Nephron (organoid): Measurements from ENCODE around the gene CHST3.

Source experiments
- H3K27ac Mint-ChIP-seq, 3 experiments: 2 replicates each; pipeline ENCODE4 v1.8.0; 2020; ENCODE audit warnings: mixed read lengths in 3 of 3, mild to moderate bottlenecking in 2 of 3, moderate library complexity in 1 of 3
- H3K27me3 Mint-ChIP-seq: 2 replicates; pipeline ENCODE4 v1.8.0; 2021; ENCODE audit warnings: low read depth, mild to moderate bottlenecking, moderate library complexity, mixed read lengths
- H3K36me3 Mint-ChIP-seq: 2 replicates; pipeline ENCODE4 v1.8.0; 2020; ENCODE audit warnings: low read depth, mixed read lengths
- H3K4me1 Mint-ChIP-seq: 2 replicates; pipeline ENCODE4 v1.8.0; 2020; ENCODE audit warnings: mixed read lengths
- H3K4me3 Mint-ChIP-seq, 3 experiments: 2 replicates each; pipeline ENCODE4 v1.8.0; 2020; ENCODE audit warnings: mild to moderate bottlenecking in 3 of 3, mixed read lengths in 3 of 3, moderate library complexity in 2 of 3
- H3K9me3 Mint-ChIP-seq: 2 replicates; pipeline ENCODE4 v1.8.0; 2020; ENCODE audit warnings: mixed read lengths
- CTCF ChIP-seq, 3 experiments: fragments of 200-600 bp; sonication (generic); IDR thresholded peaks; one replicate each; pipeline ENCODE4 v1.5.0; 2021; ENCODE audit warnings: antibody characterized with exemption in 3 of 3; ENCODE audit not compliant: unreplicated experiment in 3 of 3

CHST3 gene

GRCh38 chr10:71989661-71990454 lies 25.7 kb downstream of the CHST3 start:
- H3K9me3 Mint-ChIP-seq = peaks cover 5% of the 10 kb centered on the region
- no peak overlapping the region for H3K4me3 Mint-ChIP-seq
- peak overlapping the region; percentile 3 to 84 (median 44) for H3K27ac Mint-ChIP-seq
- H3K36me3 Mint-ChIP-seq = peaks cover 8% of the 10 kb centered on the region
- H3K27me3 Mint-ChIP-seq = no peaks in the 10 kb centered on the region
- H3K4me1 Mint-ChIP-seq = peaks cover 41% of the 10 kb centered on the region
- no peak for TF ChIP-seq CTCF (IDR thresholded peaks at IDR 0.05; ENCODE audit: unreplicated experiment in 3 of 3)

GRCh38 chr10:71990706-71991269 lies 26.6 kb downstream of the CHST3 start:
- no peak overlapping the region for H3K4me3 Mint-ChIP-seq
- peaks cover 8% of the 10 kb centered on the region for H3K36me3 Mint-ChIP-seq
- H3K9me3 Mint-ChIP-seq = peaks cover 5% of the 10 kb centered on the region
- H3K4me1 Mint-ChIP-seq = peaks cover 37% of the 10 kb centered on the region
- H3K27ac Mint-ChIP-seq = peak overlapping the region in 1 of 3 experiments; percentile 17
- TF ChIP-seq CTCF (IDR thresholded peaks at IDR 0.05; ENCODE audit: unreplicated experiment in 3 of 3) = no peak
- H3K27me3 Mint-ChIP-seq = no peaks in the 10 kb centered on the region

GRCh38 chr10:71995449-71995848 lies 31.3 kb downstream of the CHST3 start:
- peak overlapping the region in 2 of 3 experiments; percentile 59 to 93 for H3K27ac Mint-ChIP-seq
- H3K27me3 Mint-ChIP-seq = no peaks in the 10 kb centered on the region
- no peak overlapping the region for H3K4me3 Mint-ChIP-seq
- H3K36me3 Mint-ChIP-seq = no peaks in the 10 kb centered on the region
- no peak for TF ChIP-seq CTCF (IDR thresholded peaks at IDR 0.05; ENCODE audit: unreplicated experiment in 3 of 3)
- peaks cover 47% of the 10 kb centered on the region for H3K4me1 Mint-ChIP-seq
- no peaks in the 10 kb centered on the region for H3K9me3 Mint-ChIP-seq

GRCh38 chr10:71995887-71996575 lies 31.8 kb downstream of the CHST3 start:
- H3K27me3 Mint-ChIP-seq = no peaks in the 10 kb centered on the region
- no peak overlapping the region for H3K4me3 Mint-ChIP-seq
- peaks cover 53% of the 10 kb centered on the region for H3K4me1 Mint-ChIP-seq
- peak overlapping the region; percentile 23 to 93 (median 61) for H3K27ac Mint-ChIP-seq
- H3K9me3 Mint-ChIP-seq = no peaks in the 10 kb centered on the region
- no peak for TF ChIP-seq CTCF (IDR thresholded peaks at IDR 0.05; ENCODE audit: unreplicated experiment in 3 of 3)
- no peaks in the 10 kb centered on the region for H3K36me3 Mint-ChIP-seq

GRCh38 chr10:71996592-71997371 lies 32.6 kb downstream of the CHST3 start:
- Mint-ChIP-seq H3K9me3 (no peaks in the 10 kb centered on the region), H3K36me3 (no peaks in the 10 kb centered on the region), H3K27ac (peak overlapping the region; percentile 23 to 93 (median 90)), H3K4me1 (peaks cover 54% of the 10 kb centered on the region), H3K27me3 (no peaks in the 10 kb centered on the region), H3K4me3 (peak overlapping the region in 1 of 3 experiments; percentile 25)
- TF ChIP-seq CTCF (IDR thresholded peaks at IDR 0.05; ENCODE audit: unreplicated experiment in 3 of 3) = no peak
